Measurements from ENCODE around the gene SLC18A2.

DNA sequence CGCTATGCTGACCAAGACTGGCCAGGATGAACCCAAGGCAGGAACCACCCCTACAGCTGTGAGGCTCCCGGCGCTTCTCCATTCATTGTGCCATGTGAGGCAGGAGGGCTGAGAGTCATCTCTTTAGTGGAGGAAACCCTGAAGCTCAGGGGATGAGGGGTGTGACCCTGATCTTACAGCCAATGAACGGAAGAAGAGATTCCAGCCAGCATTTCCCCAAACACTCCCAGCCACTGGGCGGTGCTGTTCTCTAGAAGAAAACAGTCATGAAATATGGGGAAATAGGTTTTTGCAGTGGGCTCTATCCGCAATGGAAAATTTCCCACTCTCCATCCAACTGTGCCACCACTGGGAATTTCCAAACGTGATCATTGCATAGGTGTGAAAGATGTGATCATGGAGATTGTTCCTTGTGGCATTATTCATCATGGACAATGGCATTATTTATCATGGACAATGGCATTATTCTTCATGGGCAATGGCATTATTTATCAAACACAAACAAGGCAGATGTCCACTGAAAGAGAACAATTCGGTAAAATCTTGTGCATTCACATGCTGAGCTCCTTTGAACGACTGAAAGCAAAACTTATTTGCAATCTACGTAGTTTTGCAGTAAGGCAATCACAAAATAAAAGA lies 14.0 kb upstream of the SLC18A2 start:
- TF ChIP-seq, protein P1, sequence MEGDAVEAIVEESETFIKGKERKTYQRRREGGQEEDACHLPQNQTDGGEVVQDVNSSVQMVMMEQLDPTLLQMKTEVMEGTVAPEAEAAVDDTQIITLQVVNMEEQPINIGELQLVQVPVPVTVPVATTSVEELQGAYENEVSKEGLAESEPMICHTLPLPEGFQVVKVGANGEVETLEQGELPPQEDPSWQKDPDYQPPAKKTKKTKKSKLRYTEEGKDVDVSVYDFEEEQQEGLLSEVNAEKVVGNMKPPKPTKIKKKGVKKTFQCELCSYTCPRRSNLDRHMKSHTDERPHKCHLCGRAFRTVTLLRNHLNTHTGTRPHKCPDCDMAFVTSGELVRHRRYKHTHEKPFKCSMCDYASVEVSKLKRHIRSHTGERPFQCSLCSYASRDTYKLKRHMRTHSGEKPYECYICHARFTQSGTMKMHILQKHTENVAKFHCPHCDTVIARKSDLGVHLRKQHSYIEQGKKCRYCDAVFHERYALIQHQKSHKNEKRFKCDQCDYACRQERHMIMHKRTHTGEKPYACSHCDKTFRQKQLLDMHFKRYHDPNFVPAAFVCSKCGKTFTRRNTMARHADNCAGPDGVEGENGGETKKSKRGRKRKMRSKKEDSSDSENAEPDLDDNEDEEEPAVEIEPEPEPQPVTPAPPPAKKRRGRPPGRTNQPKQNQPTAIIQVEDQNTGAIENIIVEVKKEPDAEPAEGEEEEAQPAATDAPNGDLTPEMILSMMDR (IDR thresholded peaks at IDR 0.05; ENCODE audit: low read depth, low read length, poor library complexity, severe bottlenecking): peak; percentile 69
- TF ChIP-seq EZH2phosphoT487 (IDR thresholded peaks at IDR 0.05; ENCODE audit: borderline replicate concordance, low read length): no peak
